ENCODE measurements around the gene UCK1. TPM values are rescaled to one million over a fixed set of nuclear protein-coding genes. Genes with fewer than 3 reads are reported as not detected.

The UCK1 gene
- total RNA-seq, 1 experiment from 2014 or later = 36.5 TPM

- in situ Hi-C loops (cut with HindIII; ENCODE audit: low pct_unique_long_range_greater_than_20kb, low sequenced_read_pairs) = no loop called here
These were observed 46.4 kb downstream of the UCK1 start for GRCh38 chr9:131484560-131485185.

GRCh38 chr9:131484051-131484445 lies 47.0 kb downstream of the UCK1 start:
- in situ Hi-C loops (cut with HindIII; ENCODE audit: low pct_unique_long_range_greater_than_20kb, low sequenced_read_pairs) = no loop called here
- no peak for DNase-seq (ENCODE audit: low read depth)

More at GRCh38 chr9:131484560-131485185, 46.4 kb downstream of the UCK1 start:
- DNase-seq (ENCODE audit: low read depth) = no peak

GRCh38 chr9:131483319-131484050 lies 47.6 kb downstream of the UCK1 start:
- DNase-seq (ENCODE audit: low read depth) = no peak
- in situ Hi-C loops (cut with HindIII; ENCODE audit: low pct_unique_long_range_greater_than_20kb, low sequenced_read_pairs) = no loop called here

GRCh38 chr9:131482343-131483006 lies 48.6 kb downstream of the UCK1 start:
- DNase-seq (ENCODE audit: low read depth) = no peak
- in situ Hi-C loops (cut with HindIII; ENCODE audit: low pct_unique_long_range_greater_than_20kb, low sequenced_read_pairs) = no loop called here

GRCh38 chr9:131481441-131482342 lies 49.4 kb downstream of the UCK1 start:
- DNase-seq (ENCODE audit: low read depth) = no peak
- in situ Hi-C loops (cut with HindIII; ENCODE audit: low pct_unique_long_range_greater_than_20kb, low sequenced_read_pairs) = no loop called here

- in situ Hi-C loops (cut with HindIII; ENCODE audit: low pct_unique_long_range_greater_than_20kb, low sequenced_read_pairs) = no loop called here
- no peak for DNase-seq (ENCODE audit: low read depth)
These were observed 50.8 kb downstream of the UCK1 start for GRCh38 chr9:131480258-131480657.

- no peak for DNase-seq (ENCODE audit: low read depth)
- in situ Hi-C loops (cut with HindIII; ENCODE audit: low pct_unique_long_range_greater_than_20kb, low sequenced_read_pairs) = no loop called here
These were observed 52.2 kb downstream of the UCK1 start for GRCh38 chr9:131478911-131479310.

GRCh38 chr9:131478421-131478868 lies 52.6 kb downstream of the UCK1 start:
- in situ Hi-C loops (cut with HindIII; ENCODE audit: low pct_unique_long_range_greater_than_20kb, low sequenced_read_pairs) = no loop called here
- DNase-seq (ENCODE audit: low read depth) = no peak

GRCh38 chr9:131477816-131478419 lies 53.1 kb downstream of the UCK1 start:
- in situ Hi-C loops (cut with HindIII; ENCODE audit: low pct_unique_long_range_greater_than_20kb, low sequenced_read_pairs) = no loop called here
- no peak for DNase-seq (ENCODE audit: low read depth)

GRCh38 chr9:131477367-131477766 lies 53.7 kb downstream of the UCK1 start:
- DNase-seq (ENCODE audit: low read depth) = no peak
- in situ Hi-C loops (cut with HindIII; ENCODE audit: low pct_unique_long_range_greater_than_20kb, low sequenced_read_pairs) = no loop called here

- no peak for DNase-seq (ENCODE audit: low read depth)
- in situ Hi-C loops (cut with HindIII; ENCODE audit: low pct_unique_long_range_greater_than_20kb, low sequenced_read_pairs) = no loop called here
These were observed 54.2 kb downstream of the UCK1 start for GRCh38 chr9:131476777-131477345.

GRCh38 chr9:131475956-131476776 lies 54.9 kb downstream of the UCK1 start:
- in situ Hi-C loops (cut with HindIII; ENCODE audit: low pct_unique_long_range_greater_than_20kb, low sequenced_read_pairs) = no loop called here
- DNase-seq (ENCODE audit: low read depth) = no peak

- in situ Hi-C loops (cut with HindIII; ENCODE audit: low pct_unique_long_range_greater_than_20kb, low sequenced_read_pairs) = no loop called here
- DNase-seq (ENCODE audit: low read depth) = no peak
These were observed 55.7 kb downstream of the UCK1 start for GRCh38 chr9:131475111-131475955.

- in situ Hi-C loops (cut with HindIII; ENCODE audit: low pct_unique_long_range_greater_than_20kb, low sequenced_read_pairs) = no loop called here
- no peak for DNase-seq (ENCODE audit: low read depth)
These were observed 56.4 kb downstream of the UCK1 start for GRCh38 chr9:131474711-131475110.

GRCh38 chr9:131473891-131474290 lies 57.2 kb downstream of the UCK1 start:
- no peak for DNase-seq (ENCODE audit: low read depth)
- in situ Hi-C loops (cut with HindIII; ENCODE audit: low pct_unique_long_range_greater_than_20kb, low sequenced_read_pairs) = no loop called here
